CD4-positive, alpha-beta T cell treated with Interleukin-15 for 4 hours (primary cell): ENCODE measurements around the gene PRPF31.
"Not testable (repeated sequence)": the region's sequence is repeated elsewhere in the genome, so short reads cannot be mapped to it uniquely, and the experiment has no call there.

ENCODE experiments used
- DNase-seq: peaks from one replicate; pipeline ENCODE4 v3.0.0-alpha.2; 2020; ENCODE audit warnings: low spot score

Gene PRPF31

GRCh38 chr19:54162884-54163283 lies 47.3 kb downstream of the PRPF31 start:
- no peak for DNase-seq

GRCh38 chr19:54164369-54165068 lies 49.0 kb downstream of the PRPF31 start:
- peak; percentile 56 for DNase-seq

- DNase-seq = no peak
Measured at GRCh38 chr19:54165222-54165621, 49.7 kb downstream of the PRPF31 start.

- peak; percentile 86 for DNase-seq
Measured at GRCh38 chr19:54168174-54168917, 52.8 kb downstream of the PRPF31 start.

- no peak for DNase-seq
Measured at GRCh38 chr19:54169149-54169740, 53.7 kb downstream of the PRPF31 start.

GRCh38 chr19:54171736-54172431 lies 56.3 kb downstream of the PRPF31 start:
- not testable (repeated sequence) for DNase-seq

GRCh38 chr19:54172471-54173358 lies 57.2 kb downstream of the PRPF31 start, which contains the start of gene TMC4:
TMC4 (minus strand) TSS chr19:54173160; CDS start chr19:54173117, 43 bp downstream.
- no peak for DNase-seq

GRCh38 chr19:54173359-54173699 lies 57.8 kb downstream of the PRPF31 start:
- no peak for DNase-seq

- no peak for DNase-seq
Measured at GRCh38 chr19:54173951-54174834, 58.6 kb downstream of the PRPF31 start.

GRCh38 chr19:54178581-54179261 lies 63.2 kb downstream of the PRPF31 start:
- DNase-seq = peak; percentile 13

GRCh38 chr19:54179262-54179852 lies 63.8 kb downstream of the PRPF31 start:
- no peak for DNase-seq

- DNase-seq = no peak
Measured at GRCh38 chr19:54179921-54180461, 64.4 kb downstream of the PRPF31 start.

- no peak for DNase-seq
Measured at GRCh38 chr19:54180691-54181091, 65.1 kb downstream of the PRPF31 start.
